Measurements from ENCODE around the gene DYSF.

DNA sequence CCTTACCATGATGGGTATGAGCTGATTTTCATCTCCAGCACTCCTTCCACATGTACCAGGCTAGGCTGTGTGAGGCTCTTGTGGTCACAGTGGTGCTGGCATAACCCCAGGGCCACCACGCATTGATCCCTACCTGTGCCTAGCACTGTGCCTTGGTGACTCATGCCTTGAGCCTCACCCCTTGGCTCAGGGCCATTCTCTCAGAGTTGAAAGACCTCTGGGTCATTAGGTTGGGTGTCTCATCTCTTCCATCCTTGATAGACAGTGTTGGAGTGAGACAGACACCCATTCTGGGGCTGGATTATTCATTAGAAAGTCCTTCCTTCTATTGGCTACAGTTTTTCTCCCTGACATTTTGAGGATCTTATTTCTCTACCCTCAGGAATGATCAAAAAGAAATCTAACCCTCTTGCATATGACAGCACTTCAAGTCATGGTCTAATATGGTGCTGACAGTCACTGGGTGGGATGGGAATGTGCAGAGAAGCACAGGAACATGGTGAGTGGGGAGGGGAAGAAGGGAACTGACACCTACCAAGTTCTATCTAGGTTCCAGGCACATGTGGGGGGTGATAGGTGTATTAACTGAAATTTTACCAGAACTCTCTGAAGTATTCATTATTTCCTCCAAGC lies 41.3 kb downstream of the DYSF start:
- TF ChIP-seq, protein P1, sequence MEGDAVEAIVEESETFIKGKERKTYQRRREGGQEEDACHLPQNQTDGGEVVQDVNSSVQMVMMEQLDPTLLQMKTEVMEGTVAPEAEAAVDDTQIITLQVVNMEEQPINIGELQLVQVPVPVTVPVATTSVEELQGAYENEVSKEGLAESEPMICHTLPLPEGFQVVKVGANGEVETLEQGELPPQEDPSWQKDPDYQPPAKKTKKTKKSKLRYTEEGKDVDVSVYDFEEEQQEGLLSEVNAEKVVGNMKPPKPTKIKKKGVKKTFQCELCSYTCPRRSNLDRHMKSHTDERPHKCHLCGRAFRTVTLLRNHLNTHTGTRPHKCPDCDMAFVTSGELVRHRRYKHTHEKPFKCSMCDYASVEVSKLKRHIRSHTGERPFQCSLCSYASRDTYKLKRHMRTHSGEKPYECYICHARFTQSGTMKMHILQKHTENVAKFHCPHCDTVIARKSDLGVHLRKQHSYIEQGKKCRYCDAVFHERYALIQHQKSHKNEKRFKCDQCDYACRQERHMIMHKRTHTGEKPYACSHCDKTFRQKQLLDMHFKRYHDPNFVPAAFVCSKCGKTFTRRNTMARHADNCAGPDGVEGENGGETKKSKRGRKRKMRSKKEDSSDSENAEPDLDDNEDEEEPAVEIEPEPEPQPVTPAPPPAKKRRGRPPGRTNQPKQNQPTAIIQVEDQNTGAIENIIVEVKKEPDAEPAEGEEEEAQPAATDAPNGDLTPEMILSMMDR (IDR thresholded peaks at IDR 0.05): no peak
- no peak for TF ChIP-seq POLR2A (IDR thresholded peaks at IDR 0.05)
